Neutrophil (primary cell): ENCODE results near the gene PSMB10.

Experiments used
- H3K27ac ChIP-seq: fragments of 200-600 bp; sonication (generic); 2 replicates; pipeline ENCODE4 v1.5.1; 2016; ENCODE audit warnings: mild to moderate bottlenecking, moderate library complexity
- H3K27me3 ChIP-seq: fragments of 200-600 bp; sonication (generic); 2 replicates; pipeline ENCODE4 v1.6.0; 2016; ENCODE audit warnings: mild to moderate bottlenecking
- H3K36me3 ChIP-seq: fragments of 200-600 bp; sonication (generic); 2 replicates; pipeline ENCODE4 v1.5.1; 2017
- H3K4me1 ChIP-seq, 2 experiments: fragments of 200-600 bp in 1 of 2; sonication (generic) in 1 of 2; 1 replicate in 1 of 2; 2 replicates in 1 of 2; pipeline versions ENCODE4 v1.5.1 to v1.6.1; 2013 to 2016; ENCODE audit warnings: low read depth in 1 of 2, low read length in 1 of 2, mild to moderate bottlenecking in 1 of 2, moderate library complexity in 1 of 2; ENCODE audit not compliant: control insufficient read depth in 1 of 2, insufficient read depth in 1 of 2
- H3K4me3 ChIP-seq, 2 experiments: fragments of 200-600 bp in 1 of 2; sonication (generic) in 1 of 2; 1 replicate in 1 of 2; 2 replicates in 1 of 2; pipeline ENCODE4 v1.5.1; 2013 to 2016; ENCODE audit warnings: low read depth in 1 of 2, low read length in 1 of 2, mild to moderate bottlenecking in 1 of 2, moderate library complexity in 1 of 2
- H3K9me3 ChIP-seq: fragments of 200-600 bp; sonication (generic); 2 replicates; pipeline ENCODE4 v1.5.1; 2016
- TF ChIP-seq, protein P1 (sequence below): fragments of 200-600 bp; sonication (generic); IDR thresholded peaks from 2 replicates; pipeline ENCODE4 v1.5.1; 2016; ENCODE audit warnings: antibody characterized with exemption

The PSMB10 gene

GRCh38 chr16:67928147-67928546 is 8.5 kb downstream of the PSMB10 start:
- H3K4me3 ChIP-seq, result no peak overlapping the region
- peaks cover 80% of the 10 kb centered on the region for H3K36me3 ChIP-seq
- H3K27me3 ChIP-seq, result no peaks in the 10 kb centered on the region
- H3K9me3 ChIP-seq, result no peaks in the 10 kb centered on the region
- TF ChIP-seq, protein P1, sequence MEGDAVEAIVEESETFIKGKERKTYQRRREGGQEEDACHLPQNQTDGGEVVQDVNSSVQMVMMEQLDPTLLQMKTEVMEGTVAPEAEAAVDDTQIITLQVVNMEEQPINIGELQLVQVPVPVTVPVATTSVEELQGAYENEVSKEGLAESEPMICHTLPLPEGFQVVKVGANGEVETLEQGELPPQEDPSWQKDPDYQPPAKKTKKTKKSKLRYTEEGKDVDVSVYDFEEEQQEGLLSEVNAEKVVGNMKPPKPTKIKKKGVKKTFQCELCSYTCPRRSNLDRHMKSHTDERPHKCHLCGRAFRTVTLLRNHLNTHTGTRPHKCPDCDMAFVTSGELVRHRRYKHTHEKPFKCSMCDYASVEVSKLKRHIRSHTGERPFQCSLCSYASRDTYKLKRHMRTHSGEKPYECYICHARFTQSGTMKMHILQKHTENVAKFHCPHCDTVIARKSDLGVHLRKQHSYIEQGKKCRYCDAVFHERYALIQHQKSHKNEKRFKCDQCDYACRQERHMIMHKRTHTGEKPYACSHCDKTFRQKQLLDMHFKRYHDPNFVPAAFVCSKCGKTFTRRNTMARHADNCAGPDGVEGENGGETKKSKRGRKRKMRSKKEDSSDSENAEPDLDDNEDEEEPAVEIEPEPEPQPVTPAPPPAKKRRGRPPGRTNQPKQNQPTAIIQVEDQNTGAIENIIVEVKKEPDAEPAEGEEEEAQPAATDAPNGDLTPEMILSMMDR, result no peak
- no peak overlapping the region for H3K27ac ChIP-seq
- no peaks in the 10 kb centered on the region for H3K4me1 ChIP-seq

DNA sequence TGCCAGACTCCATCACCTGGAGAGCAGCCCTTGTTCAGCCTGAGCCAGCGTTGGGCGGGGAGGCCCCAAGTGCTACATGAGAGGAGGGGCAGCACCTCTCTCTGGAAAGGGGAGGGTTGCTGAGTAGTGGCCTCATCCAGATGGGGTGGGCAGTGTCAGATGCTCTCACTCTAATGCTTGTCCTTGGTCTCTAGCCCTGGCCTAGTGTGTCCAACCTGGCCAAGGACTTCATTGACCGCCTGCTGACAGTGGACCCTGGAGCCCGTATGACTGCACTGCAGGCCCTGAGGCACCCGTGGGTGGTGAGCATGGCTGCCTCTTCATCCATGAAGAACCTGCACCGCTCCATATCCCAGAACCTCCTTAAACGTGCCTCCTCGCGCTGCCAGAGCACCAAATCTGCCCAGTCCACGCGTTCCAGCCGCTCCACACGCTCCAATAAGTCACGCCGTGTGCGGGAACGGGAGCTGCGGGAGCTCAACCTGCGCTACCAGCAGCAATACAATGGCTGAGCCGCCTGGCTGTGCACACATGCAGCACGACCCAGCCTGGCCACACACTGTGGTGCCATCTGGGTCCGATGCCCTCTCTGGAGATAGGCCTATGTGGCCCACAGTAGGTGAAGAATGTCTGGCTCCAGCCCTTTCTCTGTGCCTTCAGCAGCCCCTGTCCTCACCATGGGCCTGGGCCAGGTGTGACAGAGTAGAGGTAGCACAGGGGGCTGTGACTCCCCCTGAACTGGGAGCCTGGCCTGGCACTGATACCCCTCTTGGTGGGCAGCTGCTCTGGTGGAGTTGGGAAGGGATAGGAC is 9.3 kb downstream of the PSMB10 start:
- TF ChIP-seq, protein P1, result no peak
- H3K9me3 ChIP-seq, result no peaks in the 10 kb centered on the region
- no peaks in the 10 kb centered on the region for H3K4me1 ChIP-seq
- no peak overlapping the region for H3K27ac ChIP-seq
- H3K36me3 ChIP-seq, result peaks cover 80% of the 10 kb centered on the region
- no peaks in the 10 kb centered on the region for H3K27me3 ChIP-seq
- H3K4me3 ChIP-seq, result no peak overlapping the region

GRCh38 chr16:67926181-67926750 is 10.4 kb downstream of the PSMB10 start:
- Histone ChIP-seq H3K36me3 (peaks cover 70% of the 10 kb centered on the region), H3K4me1 (no peaks in the 10 kb centered on the region), H3K4me3 (no peak overlapping the region), H3K9me3 (no peaks in the 10 kb centered on the region), H3K27ac (no peak overlapping the region), H3K27me3 (no peaks in the 10 kb centered on the region)
- TF ChIP-seq, protein P1, result no peak

DNA sequence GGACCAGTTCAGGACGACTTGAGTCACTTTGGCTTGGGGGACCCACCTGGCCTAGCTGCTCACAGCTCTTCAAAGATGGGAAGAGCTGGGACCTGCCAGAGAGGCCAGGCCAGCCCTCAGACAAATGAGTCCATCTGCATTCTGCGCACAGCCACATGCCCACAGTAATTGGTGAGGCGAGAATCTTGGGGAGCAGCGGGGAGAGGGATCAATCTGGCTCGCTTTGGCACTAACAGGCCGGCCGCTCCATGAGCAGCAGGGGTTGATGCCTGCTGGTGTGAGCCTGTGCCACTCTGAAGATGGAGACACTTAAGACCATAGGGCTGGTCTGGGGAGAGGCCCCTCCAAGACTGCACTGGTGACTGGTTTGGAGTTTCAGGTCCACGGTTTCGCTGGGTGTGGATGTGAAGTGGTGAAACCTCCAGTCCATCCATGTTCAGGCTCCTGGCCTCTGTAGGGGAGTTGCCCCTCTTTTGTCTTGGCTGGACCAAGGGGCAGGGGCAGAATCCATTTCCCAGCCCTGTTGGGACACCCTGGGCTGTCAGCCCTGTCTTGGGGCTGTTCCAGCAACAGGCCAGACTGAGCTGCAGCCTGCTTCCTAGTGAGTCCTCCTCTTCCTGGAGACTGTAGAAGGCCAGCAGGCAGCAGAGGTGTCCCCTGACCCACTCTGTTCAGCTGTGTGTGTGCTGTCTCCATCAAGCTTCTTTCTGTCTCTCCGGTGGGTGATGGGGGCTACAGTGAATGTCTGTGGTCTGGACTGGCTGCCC is 12.3 kb downstream of the PSMB10 start:
- Histone ChIP-seq H3K36me3 (peaks cover 58% of the 10 kb centered on the region), H3K4me1 (no peaks in the 10 kb centered on the region), H3K9me3 (no peaks in the 10 kb centered on the region), H3K27me3 (no peaks in the 10 kb centered on the region), H3K27ac (no peak overlapping the region), H3K4me3 (no peak overlapping the region)
- TF ChIP-seq, protein P1, result no peak

GRCh38 chr16:67923414-67924116 is 13.1 kb downstream of the PSMB10 start:
- TF ChIP-seq, protein P1, result no peak
- H3K36me3 ChIP-seq, result peaks cover 58% of the 10 kb centered on the region
- H3K9me3 ChIP-seq, result no peaks in the 10 kb centered on the region
- no peak overlapping the region for H3K27ac ChIP-seq
- H3K4me1 ChIP-seq, result no peaks in the 10 kb centered on the region
- no peaks in the 10 kb centered on the region for H3K27me3 ChIP-seq
- no peak overlapping the region for H3K4me3 ChIP-seq
